GM12872 (cell line): ENCODE data around the gene METTL8.

Source experiments
- CTCF ChIP-seq: IDR thresholded peaks from 3 replicates; pipeline ENCODE4 v1.5.1; 2011; ENCODE audit warnings: low read depth, mild to moderate bottlenecking, low read length, moderate library complexity; ENCODE audit not compliant: insufficient read depth

Gene METTL8

DNA sequence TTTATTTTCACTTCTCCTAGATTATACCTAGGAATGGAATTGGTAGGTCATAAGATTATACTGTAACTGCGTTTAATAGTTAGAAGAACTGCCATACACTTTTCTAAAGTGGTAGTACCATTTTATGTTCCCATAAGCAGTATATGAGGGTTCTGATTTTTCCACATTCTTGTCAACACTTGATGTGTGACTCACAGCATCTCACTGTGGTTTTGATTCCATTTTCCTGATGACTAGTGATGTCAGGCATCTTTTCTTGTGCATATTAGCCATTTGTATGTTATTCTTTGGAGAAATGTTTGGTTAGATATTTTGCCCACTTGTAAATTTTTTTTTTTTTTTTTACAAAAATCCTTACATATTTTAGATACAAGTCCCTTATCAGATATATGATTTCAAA, 2.5 kb upstream of the METTL8 start:
- no peak for TF ChIP-seq CTCF

DNA sequence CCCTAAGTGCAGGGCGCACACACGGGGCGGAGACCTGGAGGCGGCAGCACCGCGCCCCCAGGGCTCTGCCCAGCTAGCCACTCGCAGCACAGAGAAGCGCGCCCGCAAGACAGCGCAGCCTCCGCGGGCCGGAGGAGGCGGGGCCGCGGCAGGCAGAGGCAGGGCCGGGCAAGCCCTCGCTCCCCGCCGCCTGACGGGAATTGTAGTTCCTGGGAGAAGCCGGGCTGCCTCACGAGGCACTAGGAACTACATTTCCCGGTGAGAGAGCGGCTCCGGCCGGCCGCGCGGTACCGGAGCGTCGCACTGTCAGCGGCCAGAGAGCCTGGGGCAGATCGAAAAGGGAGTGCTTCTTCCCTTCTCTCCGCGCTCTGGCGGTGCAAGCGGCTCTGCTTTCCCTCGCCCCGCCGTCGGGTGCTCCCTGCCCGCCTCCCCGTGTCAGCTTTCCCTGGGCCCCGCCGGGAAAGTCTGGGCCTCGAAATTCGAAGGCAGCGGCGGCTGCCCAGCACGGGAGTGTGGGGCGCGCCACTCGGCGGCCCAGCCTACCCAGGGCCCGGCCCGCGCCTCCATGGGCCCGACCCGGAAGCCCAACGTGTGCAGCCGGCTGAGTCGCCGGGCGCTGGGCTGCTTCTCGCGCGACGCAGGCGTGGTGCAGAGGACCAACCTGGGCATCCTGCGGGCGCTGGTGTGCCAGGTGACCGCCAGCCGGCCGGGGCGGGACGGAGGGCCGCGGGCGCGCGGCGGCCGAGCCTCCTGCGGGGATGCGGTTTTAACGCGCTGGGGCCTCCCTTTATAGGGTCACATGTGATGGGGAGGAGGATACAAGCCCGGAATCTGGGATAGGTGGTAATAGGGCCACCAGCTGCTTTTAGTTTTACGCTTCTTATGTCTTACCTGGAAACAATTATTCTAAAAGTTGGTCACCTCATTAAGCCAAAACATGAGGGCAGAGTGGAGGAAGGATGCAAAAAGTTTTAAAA, 511 bp upstream of the METTL8 start, which contains the start of gene DCAF17:
Gene DCAF17 (plus strand): TSS at position 214 of the 977 bp plus-strand sequence. CDS start 352 bp downstream, at position 566.
- TF ChIP-seq CTCF = no peak

GRCh38 chr2:171432969-171433762, 624 bp downstream of the METTL8 start:
- no peak for TF ChIP-seq CTCF

- TF ChIP-seq CTCF = no peak
Measured at GRCh38 chr2:171432206-171432968, 1.4 kb downstream of the METTL8 start.

- no peak for TF ChIP-seq CTCF
Measured at GRCh38 chr2:171431677-171432167, 2.1 kb downstream of the METTL8 start.

DNA sequence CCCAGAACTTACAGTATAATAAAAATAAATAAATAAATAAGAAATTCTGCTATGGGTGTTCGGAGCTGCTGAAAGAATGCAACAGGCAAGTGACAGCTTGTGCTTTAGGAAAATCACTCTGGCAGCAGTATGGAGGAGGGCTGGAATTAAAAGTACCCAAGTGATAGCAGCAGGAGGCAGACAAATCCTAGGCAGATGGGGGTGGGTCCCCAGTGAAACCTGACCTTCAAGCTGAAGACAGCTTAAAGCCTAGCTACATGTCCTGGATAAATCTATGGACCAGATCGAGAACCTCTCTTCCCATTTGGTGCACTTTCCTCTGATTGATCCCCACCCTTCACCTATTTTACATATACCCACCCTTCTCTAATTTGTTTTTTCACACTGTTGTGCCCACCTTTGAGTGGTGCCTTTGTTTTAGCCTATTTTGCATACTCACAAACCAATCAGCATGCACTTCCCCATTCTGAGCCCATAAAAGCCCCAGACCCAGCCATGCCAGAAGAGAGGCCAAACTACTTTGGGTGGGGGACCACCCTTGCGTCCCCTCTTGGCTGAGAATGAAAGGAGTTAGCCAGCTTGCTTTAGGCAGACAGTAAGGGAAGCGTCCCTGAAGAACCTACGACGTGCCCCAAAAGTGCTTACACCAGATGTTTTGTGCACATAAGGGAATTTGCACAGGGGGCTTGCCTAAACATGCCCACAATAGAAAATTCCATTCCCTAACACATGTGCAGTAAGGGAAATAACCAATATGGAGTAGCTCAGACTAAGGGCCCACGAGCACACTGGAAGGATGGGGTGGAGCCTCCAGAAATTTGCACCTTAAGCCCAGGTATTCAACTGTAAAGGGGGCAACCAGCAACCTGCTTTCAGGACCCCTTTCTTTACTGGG, 3.0 kb downstream of the METTL8 start:
- no peak for TF ChIP-seq CTCF
